ENCODE data around the gene PLA2R1.
"Not testable (repeated sequence)": the region's sequence is repeated elsewhere in the genome, so short reads cannot be mapped to it uniquely, and the experiment has no call there.

PLA2R1 gene

DNA sequence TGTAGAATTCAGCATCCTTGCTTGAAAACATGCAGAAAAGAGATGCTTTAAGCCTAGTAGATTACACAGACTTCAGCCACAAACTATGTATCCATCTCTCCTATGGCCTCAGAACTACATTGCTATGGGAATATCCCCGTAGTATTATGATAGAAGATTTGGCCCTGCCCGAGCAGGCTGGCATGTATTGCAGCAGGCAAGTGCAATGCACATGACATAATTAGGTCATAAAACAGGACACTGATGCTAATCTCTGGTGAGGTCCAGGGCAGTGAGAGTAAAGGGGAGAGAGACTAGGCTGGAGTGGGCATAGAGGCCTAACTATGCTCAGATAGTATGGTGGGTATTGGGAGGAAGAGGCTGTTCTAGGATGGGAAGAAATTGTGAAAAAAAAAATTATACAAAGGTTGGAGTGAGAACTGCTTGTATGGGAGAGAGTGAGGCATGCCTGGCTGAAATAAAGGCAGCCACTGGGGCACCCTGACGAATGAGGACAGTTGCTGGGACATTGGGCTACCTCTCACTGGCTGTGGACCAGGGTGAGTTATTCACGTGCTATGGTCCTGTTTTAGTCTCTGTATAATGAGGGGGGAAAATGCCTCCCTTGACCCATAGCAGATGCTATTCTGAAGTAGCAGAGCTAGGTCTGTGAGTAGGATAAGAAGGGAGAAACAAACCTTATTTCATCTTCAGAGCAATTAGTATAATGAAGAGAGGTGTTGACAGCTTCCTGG lies 1.6 kb upstream of the PLA2R1 start:
- in situ Hi-C loops (cut with HindIII; ENCODE audit: low sequenced_read_pairs), result no loop called here

DNA sequence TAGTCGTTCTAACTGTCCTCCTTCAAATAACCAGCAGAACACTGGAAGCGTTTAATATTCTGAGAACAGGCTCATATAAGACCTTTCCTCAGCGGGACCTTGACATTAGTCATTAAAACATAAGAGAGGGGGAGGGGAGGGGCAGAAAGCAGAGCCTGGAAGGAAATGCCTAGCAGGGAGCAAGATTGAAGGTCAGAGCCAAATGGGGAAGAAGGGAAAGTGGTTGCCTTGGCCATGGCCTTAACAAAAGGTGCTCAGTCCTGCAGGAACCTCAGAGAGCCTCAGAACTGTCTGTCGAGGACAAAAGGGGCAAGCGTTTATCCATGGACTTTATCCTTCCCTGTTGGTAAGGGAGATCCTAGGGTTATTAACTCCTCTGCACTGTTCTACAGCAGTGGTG lies 856 bp upstream of the PLA2R1 start:
- in situ Hi-C loops (cut with HindIII; ENCODE audit: low sequenced_read_pairs), result no loop called here

DNA sequence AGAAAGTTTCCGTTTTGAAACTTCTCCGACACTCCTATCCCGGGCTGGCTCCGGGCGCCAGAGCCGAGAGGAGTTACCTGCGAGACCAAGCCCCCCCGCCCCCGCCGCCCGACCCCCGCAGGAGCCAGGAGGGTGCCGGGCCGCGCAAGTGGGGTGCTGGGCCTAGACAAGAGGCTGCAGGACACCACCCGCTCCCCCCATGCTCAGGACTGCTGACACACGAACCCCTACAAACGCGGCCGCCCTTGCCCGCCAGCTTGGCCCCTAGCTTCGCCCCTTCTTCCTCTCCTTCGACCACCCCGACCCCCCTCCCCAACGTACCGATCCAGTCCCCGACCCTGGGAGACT lies 497 bp downstream of the PLA2R1 start:
- in situ Hi-C loops (cut with HindIII; ENCODE audit: low sequenced_read_pairs), result no loop called here

DNA sequence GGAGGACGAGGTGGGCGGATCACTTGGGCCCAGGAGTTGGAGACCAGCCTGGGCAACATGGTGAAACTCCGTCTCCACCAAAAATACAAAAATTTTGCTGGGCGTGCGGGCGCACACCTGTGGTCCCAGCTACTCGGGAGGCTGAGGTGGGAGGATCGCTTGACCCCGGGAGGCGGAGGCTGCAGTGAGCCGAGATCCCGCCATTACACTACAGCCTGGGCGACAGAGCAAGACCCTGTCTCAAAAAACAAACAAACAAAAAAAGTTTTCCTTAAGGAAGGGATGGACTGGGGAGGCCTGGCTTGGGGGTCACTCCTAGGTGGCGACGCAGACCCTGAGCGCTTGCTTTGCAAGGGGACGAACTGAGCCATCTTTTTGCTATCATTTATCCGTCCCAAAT lies 882 bp downstream of the PLA2R1 start:
- in situ Hi-C loops (cut with HindIII; ENCODE audit: low sequenced_read_pairs), result no loop called here

DNA sequence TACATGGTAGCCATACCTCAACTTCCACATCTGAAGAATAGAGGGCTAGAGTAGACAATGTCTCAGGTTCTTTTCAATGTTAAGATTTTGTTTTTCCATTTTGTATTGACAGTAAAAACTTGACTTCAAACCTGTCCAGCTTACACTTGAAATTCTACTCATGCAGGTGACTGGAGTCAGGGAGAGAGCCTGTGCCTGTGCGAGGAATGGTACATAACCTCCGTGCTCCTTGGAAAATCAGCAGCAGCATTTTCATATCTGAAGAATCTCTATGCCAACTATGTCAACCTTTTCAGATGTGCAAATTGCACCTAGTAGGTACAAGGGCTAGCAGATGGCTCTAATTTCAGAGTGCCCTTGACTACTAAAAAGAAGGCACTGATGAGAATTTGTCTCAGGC lies 2.1 kb downstream of the PLA2R1 start:
- in situ Hi-C loops (cut with HindIII; ENCODE audit: low sequenced_read_pairs), result no loop called here

DNA sequence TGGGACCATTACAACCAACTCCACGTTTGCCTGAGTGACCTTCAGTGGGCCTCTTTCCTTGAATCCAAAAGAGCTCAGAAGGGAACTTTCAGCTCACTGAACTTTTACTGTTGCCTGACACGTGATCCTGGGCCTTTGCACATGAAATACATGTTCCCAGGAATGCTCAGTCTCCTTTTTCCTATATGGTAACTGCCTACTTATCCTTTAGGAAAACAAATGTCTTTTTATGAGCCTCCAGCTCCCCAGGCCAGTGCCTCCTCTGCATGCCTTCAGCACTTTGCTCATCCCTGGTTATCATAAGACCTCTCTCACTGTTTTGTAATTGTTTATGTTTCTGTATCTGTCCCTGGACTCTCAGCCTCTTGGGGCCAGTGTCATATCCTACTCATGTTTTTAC lies 5.1 kb downstream of the PLA2R1 start:
- in situ Hi-C loops (cut with HindIII; ENCODE audit: low sequenced_read_pairs), result no loop called here

GRCh38 chr2:160055726-160056108 lies 6.7 kb downstream of the PLA2R1 start:
- in situ Hi-C loops (cut with HindIII; ENCODE audit: low sequenced_read_pairs), result no loop called here

- in situ Hi-C loops (cut with HindIII; ENCODE audit: low sequenced_read_pairs), result no loop called here
Measured at GRCh38 chr2:160054984-160055725, 7.3 kb downstream of the PLA2R1 start.

DNA sequence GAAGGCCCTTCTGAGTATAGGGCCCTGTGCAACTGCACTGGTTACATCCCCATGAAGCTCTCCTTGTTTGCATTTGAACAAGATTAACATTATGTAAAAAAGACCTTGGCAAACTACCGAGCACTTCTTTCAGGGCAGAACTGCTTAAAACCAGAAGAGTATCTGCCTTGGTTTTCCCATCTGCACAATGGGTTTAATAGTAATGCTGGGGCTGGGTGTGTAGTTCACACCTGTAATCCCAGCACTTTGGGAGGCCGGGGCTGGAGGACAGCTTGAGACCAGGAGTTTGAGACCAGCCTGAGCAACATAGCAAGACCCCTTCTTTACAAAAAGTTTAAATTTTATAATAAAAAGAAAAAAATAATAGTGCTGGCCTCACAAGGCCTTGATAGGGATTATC lies 8.5 kb downstream of the PLA2R1 start:
- in situ Hi-C loops (cut with HindIII; ENCODE audit: low sequenced_read_pairs), result no loop called here

- in situ Hi-C loops (cut with HindIII; ENCODE audit: low sequenced_read_pairs), result no loop called here
Measured at GRCh38 chr2:160052531-160052930, 9.9 kb downstream of the PLA2R1 start.

GRCh38 chr2:160051371-160051800 lies 11.0 kb downstream of the PLA2R1 start:
- in situ Hi-C loops (cut with HindIII; ENCODE audit: low sequenced_read_pairs), result no loop called here

DNA sequence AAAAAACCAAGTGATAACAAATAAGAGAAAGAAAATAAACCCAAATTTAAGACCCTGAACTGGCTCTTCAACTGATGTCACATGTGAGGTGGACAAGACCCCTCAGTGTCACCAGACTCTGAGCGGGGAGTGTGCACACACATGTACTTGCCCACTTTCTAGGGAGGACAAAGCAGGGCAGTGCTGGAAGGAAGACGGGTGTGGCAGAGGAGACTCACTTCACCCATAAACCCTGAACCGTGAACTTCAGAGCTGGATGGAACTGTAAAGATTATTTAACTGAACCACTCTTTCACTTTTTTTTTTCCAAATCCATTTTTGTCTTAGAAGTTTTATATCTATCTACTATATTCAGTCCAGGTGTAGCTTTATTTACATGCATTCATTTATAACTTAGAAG lies 12.3 kb downstream of the PLA2R1 start:
- in situ Hi-C loops (cut with HindIII; ENCODE audit: low sequenced_read_pairs), result no loop called here

- in situ Hi-C loops (cut with HindIII; ENCODE audit: low sequenced_read_pairs), result no loop called here
Measured at GRCh38 chr2:160045703-160046210, 16.7 kb downstream of the PLA2R1 start.

GRCh38 chr2:160044728-160045127 lies 17.7 kb downstream of the PLA2R1 start:
- in situ Hi-C loops (cut with HindIII; ENCODE audit: low sequenced_read_pairs), result no loop called here

GRCh38 chr2:160043265-160043664 lies 19.1 kb downstream of the PLA2R1 start:
- in situ Hi-C loops (cut with HindIII; ENCODE audit: low sequenced_read_pairs), result no loop called here

GRCh38 chr2:160042054-160042453 lies 20.4 kb downstream of the PLA2R1 start:
- in situ Hi-C loops (cut with HindIII; ENCODE audit: low sequenced_read_pairs), result no loop called here

- in situ Hi-C loops (cut with HindIII; ENCODE audit: low sequenced_read_pairs), result no loop called here
Measured at GRCh38 chr2:160041091-160041490, 21.3 kb downstream of the PLA2R1 start.

DNA sequence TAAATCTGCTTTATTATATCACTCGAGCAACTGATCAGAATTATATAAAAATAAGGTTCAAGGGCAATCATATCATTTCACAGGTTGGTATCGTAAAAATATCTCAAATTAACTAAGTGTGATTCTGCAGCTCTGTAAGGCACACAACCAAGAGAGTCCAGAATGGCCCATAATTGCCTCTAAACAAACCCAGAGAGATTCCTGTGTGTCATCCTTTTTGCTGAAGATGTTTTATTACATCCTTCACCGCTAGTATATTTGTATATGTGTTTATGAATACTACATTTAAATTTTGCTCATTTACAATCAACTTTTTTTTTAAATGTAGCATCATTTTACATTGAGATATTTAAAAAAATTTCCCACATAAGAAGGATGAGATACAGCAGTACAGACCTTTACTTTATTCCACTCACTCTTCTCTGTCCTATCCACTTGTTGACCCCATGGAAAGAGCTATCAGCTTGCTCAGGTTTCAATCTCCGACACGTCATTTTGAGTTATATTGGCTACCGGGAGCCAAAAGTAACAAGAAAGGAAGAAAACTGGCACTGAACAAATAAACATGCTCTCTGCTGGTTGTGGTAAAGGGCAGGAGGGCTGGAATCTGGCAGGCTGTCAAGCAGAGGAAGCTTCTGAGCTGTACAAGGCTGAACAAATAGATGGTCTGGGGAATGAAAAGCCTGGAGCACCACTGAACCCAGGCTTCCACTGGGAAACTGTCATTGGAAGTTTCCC lies 23.1 kb downstream of the PLA2R1 start:
- in situ Hi-C loops (cut with HindIII; ENCODE audit: low sequenced_read_pairs), result no loop called here

- in situ Hi-C loops (cut with HindIII; ENCODE audit: low sequenced_read_pairs), result not testable (repeated sequence)
Measured at GRCh38 chr2:160038662-160039061, 23.8 kb downstream of the PLA2R1 start.

DNA sequence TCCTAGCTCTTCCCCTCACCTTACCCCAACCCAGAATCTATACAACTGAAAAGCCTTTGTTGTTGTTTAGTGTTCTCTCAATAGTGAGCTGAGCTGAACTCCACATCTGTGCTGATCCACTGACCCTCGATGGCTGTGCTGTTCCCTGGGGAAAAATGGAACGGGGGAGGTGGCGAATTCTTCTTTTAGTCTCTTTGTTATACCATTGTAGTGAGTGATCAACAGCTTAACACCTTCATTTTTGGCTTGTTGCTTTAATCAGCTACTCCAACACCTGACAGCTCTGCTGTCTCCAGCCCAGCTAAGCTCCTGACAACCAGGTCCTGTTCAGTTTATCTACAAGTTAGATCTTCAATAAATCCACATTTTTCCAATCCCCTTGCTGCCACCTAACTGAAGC lies 25.7 kb downstream of the PLA2R1 start:
- in situ Hi-C loops (cut with HindIII; ENCODE audit: low sequenced_read_pairs), result no loop called here

- in situ Hi-C loops (cut with HindIII; ENCODE audit: low sequenced_read_pairs), result no loop called here
Measured at GRCh38 chr2:160035125-160035524, 27.3 kb downstream of the PLA2R1 start.

- in situ Hi-C loops (cut with HindIII; ENCODE audit: low sequenced_read_pairs), result no loop called here
Measured at GRCh38 chr2:160034396-160034795, 28.0 kb downstream of the PLA2R1 start.

Measured in DLD1 (cell line).